PFSK-1 (cell line): ENCODE measurements around the gene ZC3H8.

Experiments
- POLR2AphosphoS5 ChIP-seq: IDR thresholded peaks from 2 replicates; pipeline ENCODE4 v1.6.1; 2012; ENCODE audit warnings: low read depth, mild to moderate bottlenecking, control low read depth, low read length, moderate library complexity
- REST ChIP-seq, 2 experiments: IDR thresholded peaks; 2 replicates each; pipeline versions ENCODE4 v1.6.1 to v1.8.0; 2011 to 2012; ENCODE audit warnings: low read depth in 2 of 2, low read length in 2 of 2, control low read depth in 1 of 2, inconsistent platforms in 1 of 2, mild to moderate bottlenecking in 1 of 2, moderate library complexity in 1 of 2; ENCODE audit not compliant: insufficient read depth in 1 of 2

- TF ChIP-seq POLR2AphosphoS5, result no peak
- no peak for TF ChIP-seq REST (IDR thresholded peaks at IDR 0.05; ENCODE audit: insufficient read depth in 1 of 2, low read depth in 2 of 2, low read length in 2 of 2)
These were observed 58.9 kb downstream of the ZC3H8 start for GRCh38 chr2:112195950-112196349.
